GM12872 (cell line): Measurements from ENCODE around the gene NRM.

Experiments
- CTCF ChIP-seq: IDR thresholded peaks from 3 replicates; pipeline ENCODE4 v1.5.1; 2011; ENCODE audit warnings: low read depth, mild to moderate bottlenecking, low read length, moderate library complexity; ENCODE audit not compliant: insufficient read depth

The NRM gene

GRCh38 chr6:30682143-30683117, 8.4 kb downstream of the NRM start:
- TF ChIP-seq CTCF, result no peak

GRCh38 chr6:30681766-30682142, 9.0 kb downstream of the NRM start:
- TF ChIP-seq CTCF, result no peak

- no peak for TF ChIP-seq CTCF
These were observed 10.8 kb downstream of the NRM start for GRCh38 chr6:30679765-30680535.

GRCh38 chr6:30678964-30679726, 11.6 kb downstream of the NRM start:
- peak; percentile 96 for TF ChIP-seq CTCF

- TF ChIP-seq CTCF, result no peak
These were observed 14.0 kb downstream of the NRM start for GRCh38 chr6:30676660-30677285.

- peak; percentile 83 for TF ChIP-seq CTCF
These were observed 18.1 kb downstream of the NRM start, which contains the start of gene DHX16 for GRCh38 chr6:30672445-30673253. Gene DHX16 (minus strand): TSS chr6:30673006. CDS start chr6:30672841, 165 bp downstream.
